Cardiac muscle cell (in vitro differentiated cells and primary cell): Measurements from ENCODE around the gene BABAM1. TPM values are rescaled to one million over a fixed set of nuclear protein-coding genes. Genes with fewer than 3 reads are reported as not detected.

Source experiments
- DNase-seq, 2 donors: peaks; one replicate each; pipeline versions ENCODE4 v3.0.0 to v3.0.0-alpha.2; 2010 to 2017; ENCODE audit warnings: low read depth in 1 of 2, low spot score in 1 of 2
- H3K27ac ChIP-seq: fragments of 200-600 bp; sonication (generic); 2 replicates; pipeline ENCODE4 v1.5.1; 2016
- H3K27me3 ChIP-seq: fragments of 200-600 bp; sonication (generic); 2 replicates; pipeline ENCODE4 v1.6.0; 2016; ENCODE audit warnings: control low read depth
- H3K36me3 ChIP-seq: fragments of 200-600 bp; sonication (generic); 2 replicates; pipeline ENCODE4 v1.5.1; 2016; ENCODE audit warnings: control low read depth
- H3K4me1 ChIP-seq: fragments of 200-600 bp; sonication (generic); 2 replicates; pipeline ENCODE4 v1.8.1; 2017; ENCODE audit warnings: low read depth, mild to moderate bottlenecking, mixed run types
- H3K4me3 ChIP-seq: fragments of 200-600 bp; sonication (generic); 2 replicates; pipeline ENCODE4 v1.5.1; 2016; ENCODE audit warnings: mild to moderate bottlenecking
- H3K9me3 ChIP-seq: fragments of 200-600 bp; sonication (generic); 2 replicates; pipeline ENCODE4 v1.5.1; 2017; ENCODE audit warnings: low read depth, mild to moderate bottlenecking, control low read depth
- CTCF ChIP-seq: IDR thresholded peaks from 2 replicates; pipeline ENCODE4 v1.5.1; 2012; ENCODE audit warnings: low read depth, mild to moderate bottlenecking, low read length
- polyA plus RNA-seq: library from polyadenylated mRNA; unstranded; fragments of >200 nt; fragmentation: Nextera tagmentation; extraction: Ambion mirVana; gene quantifications from 2 replicates; pipeline ENCODE4 v1.2.1, GENCODE V29; 2016
- total RNA-seq: library from RNA; depleted of rRNA; stranded (reverse); fragments of >200 nt; gene quantifications from 2 replicates; pipeline ENCODE4 v1.2.3, GENCODE V29; 2016

The BABAM1 gene
- total and polyA plus RNA-seq, 2 experiments from 2014 or later: 136 to 141 TPM

GRCh38 chr19:17227798-17228367 lies 39.4 kb upstream of the BABAM1 start:
- H3K9me3 ChIP-seq: no peaks in the 10 kb centered on the region
- no peak for DNase-seq
- H3K36me3 ChIP-seq: peaks cover 8% of the 10 kb centered on the region
- H3K4me1 ChIP-seq: no peaks in the 10 kb centered on the region
- H3K27me3 ChIP-seq: no peaks in the 10 kb centered on the region
- H3K27ac ChIP-seq: no peak overlapping the region
- no peak for TF ChIP-seq CTCF
- no peak overlapping the region for H3K4me3 ChIP-seq

GRCh38 chr19:17229890-17230289 lies 37.4 kb upstream of the BABAM1 start:
- Histone ChIP-seq H3K4me3 (no peak overlapping the region), H3K4me1 (no peaks in the 10 kb centered on the region), H3K27me3 (no peaks in the 10 kb centered on the region), H3K36me3 (peaks cover 13% of the 10 kb centered on the region), H3K27ac (no peak overlapping the region), H3K9me3 (no peaks in the 10 kb centered on the region)
- no peak for DNase-seq
- TF ChIP-seq CTCF: no peak

GRCh38 chr19:17232258-17232657 lies 35.0 kb upstream of the BABAM1 start:
- Histone ChIP-seq H3K9me3 (no peaks in the 10 kb centered on the region), H3K4me1 (peaks cover 13% of the 10 kb centered on the region), H3K4me3 (no peak overlapping the region), H3K36me3 (peaks cover 13% of the 10 kb centered on the region), H3K27me3 (no peaks in the 10 kb centered on the region), H3K27ac (no peak overlapping the region)
- DNase-seq: no peak
- TF ChIP-seq CTCF: no peak

- peak; percentile 48 to 52 for DNase-seq
- Histone ChIP-seq H3K4me1 (peaks cover 13% of the 10 kb centered on the region), H3K9me3 (no peaks in the 10 kb centered on the region), H3K36me3 (peaks cover 22% of the 10 kb centered on the region), H3K27me3 (no peaks in the 10 kb centered on the region), H3K4me3 (peak overlapping the region; percentile 9), H3K27ac (peak overlapping the region; percentile 21)
- TF ChIP-seq CTCF: no peak
Observed at GRCh38 chr19:17234911-17235299, 32.3 kb upstream of the BABAM1 start.

- H3K4me3 ChIP-seq: peak overlapping the region; percentile 9
- peaks cover 13% of the 10 kb centered on the region for H3K4me1 ChIP-seq
- peak; percentile 78 to 84 for DNase-seq
- H3K27me3 ChIP-seq: no peaks in the 10 kb centered on the region
- no peaks in the 10 kb centered on the region for H3K9me3 ChIP-seq
- H3K36me3 ChIP-seq: peaks cover 22% of the 10 kb centered on the region
- peak overlapping the region; percentile 21 for H3K27ac ChIP-seq
- peak; percentile 43 for TF ChIP-seq CTCF
Observed at GRCh38 chr19:17235300-17235970, 31.8 kb upstream of the BABAM1 start.
